IMR-90 (cell line): ENCODE measurements around the gene ZC3H14. TPM values are rescaled to one million over a fixed set of nuclear protein-coding genes. Genes with fewer than 3 reads are reported as not detected.

ENCODE experiments used
- ATAC-seq: fragments of 200-7000 bp; cut with Tn5 transposase; 2 replicates; pipeline ENCODE4 v1.9.1; 2020; ENCODE audit warnings: low read depth, mild to moderate bottlenecking, moderate library complexity
- BruUV-seq: library from RNA; stranded (reverse); fragments of 400-500 nt; replicated peaks from 2 replicates; lab custom pipeline; 2021; lab: Mats Ljungman, UMichigan
- CTCF ChIA-PET: fragments of 300-600 bp; formaldehyde crosslinking; extraction: SDS; loops from one replicate; lab custom pipeline; 2021; ENCODE audit warnings: antibody characterized with exemption; lab: Yijun Ruan, JAX
- POLR2A ChIA-PET: fragments of 300-600 bp; sonication (Branson Sonifier 250); formaldehyde crosslinking; loops from one replicate; lab custom pipeline; 2022; ENCODE audit warnings: antibody characterized with exemption; ENCODE audit not compliant: unreplicated experiment; lab: Charles Lee
- DNase-seq: peaks from one replicate; pipeline ENCODE4 v3.0.0; 2013
- H2AFZ ChIP-seq: replicated peaks from 2 replicates; pipeline ENCODE3; 2013; ENCODE audit warnings: low read length, mild to moderate bottlenecking; ENCODE audit not compliant: poor library complexity
- H2AK5ac ChIP-seq: 2 replicates; pipeline ENCODE4 v1.6.1; 2013; ENCODE audit warnings: low read depth, low read length, inconsistent platforms
- H2AK9ac ChIP-seq: replicated peaks from 2 replicates; pipeline ENCODE3; 2013; ENCODE audit warnings: mild to moderate bottlenecking, low read depth, low read length, moderate library complexity; ENCODE audit not compliant: poor library complexity
- H2BK120ac ChIP-seq: 2 replicates; pipeline ENCODE4 v1.6.1; 2013; ENCODE audit warnings: low read depth, low read length, inconsistent platforms
- H2BK15ac ChIP-seq: 3 replicates; pipeline ENCODE4 v1.6.1; 2013; ENCODE audit warnings: low read depth, low read length, inconsistent platforms
- H2BK20ac ChIP-seq: 2 replicates; pipeline ENCODE4 v1.6.1; 2013; ENCODE audit warnings: low read depth, mild to moderate bottlenecking, inconsistent platforms, low read length, moderate library complexity
- H2BK5ac ChIP-seq: 2 replicates; pipeline ENCODE4 v1.6.1; 2013; ENCODE audit warnings: mild to moderate bottlenecking, low read depth, low read length, inconsistent platforms; ENCODE audit not compliant: poor library complexity, severe bottlenecking
- H3K14ac ChIP-seq: replicated peaks from 2 replicates; pipeline ENCODE4 v1.6.1; 2013; ENCODE audit warnings: low read depth, low read length, inconsistent platforms
- H3K18ac ChIP-seq: 2 replicates; pipeline ENCODE4 v1.6.1; 2013; ENCODE audit warnings: low read depth, low read length, control low read depth
- H3K23ac ChIP-seq: 2 replicates; pipeline ENCODE4 v1.6.1; 2013; ENCODE audit warnings: low read depth, low read length, inconsistent platforms
- H3K27ac ChIP-seq: 2 replicates; pipeline ENCODE4 v1.5.1; 2013; ENCODE audit warnings: mild to moderate bottlenecking, control low read depth, low read length; ENCODE audit not compliant: insufficient read depth
- H3K27me3 ChIP-seq: 2 replicates; pipeline ENCODE4 v1.6.1; 2013; ENCODE audit warnings: low read length; ENCODE audit not compliant: control insufficient read depth, insufficient read depth
- H3K36me3 ChIP-seq: 2 replicates; pipeline ENCODE4 v1.6.1; 2013; ENCODE audit warnings: low read length, mixed read lengths; ENCODE audit not compliant: control insufficient read depth, insufficient read depth
- H3K4ac ChIP-seq: 2 replicates; pipeline ENCODE4 v1.6.1; 2013; ENCODE audit warnings: low read depth, low read length, inconsistent platforms
- H3K4me1 ChIP-seq: 2 replicates; pipeline ENCODE4 v1.6.1; 2013; ENCODE audit warnings: low read length, mixed read lengths; ENCODE audit not compliant: control insufficient read depth, insufficient read depth
- H3K4me2 ChIP-seq: 2 replicates; pipeline ENCODE4 v1.6.1; 2013; ENCODE audit warnings: low read depth, mild to moderate bottlenecking, control low read depth, low read length, moderate library complexity
- H3K4me3 ChIP-seq: 2 replicates; pipeline ENCODE4 v1.5.1; 2013; ENCODE audit warnings: low read depth, mild to moderate bottlenecking, control low read depth, low read length, moderate library complexity; ENCODE audit not compliant: insufficient read depth
- H3K56ac ChIP-seq: 2 replicates; pipeline ENCODE4 v1.6.1; 2013; ENCODE audit warnings: low read length, inconsistent platforms; ENCODE audit not compliant: insufficient read depth; ENCODE audit errors: extremely low read depth
- H3K79me1 ChIP-seq, 2 experiments: 2 replicates each; pipeline ENCODE4 v1.6.1; 2013; ENCODE audit warnings: low read length in 2 of 2, inconsistent platforms in 1 of 2, low read depth in 1 of 2
- H3K9ac ChIP-seq: 2 replicates; pipeline ENCODE4 v1.6.1; 2013; ENCODE audit warnings: low read depth, low read length, control low read depth
- H3K9me1 ChIP-seq: 2 replicates; pipeline ENCODE4 v1.6.1; 2013; ENCODE audit warnings: low read length, inconsistent platforms; ENCODE audit not compliant: insufficient read depth
- H3K9me3 ChIP-seq: 2 replicates; pipeline ENCODE4 v1.6.1; 2013; ENCODE audit warnings: low read length; ENCODE audit not compliant: control insufficient read depth, insufficient read depth
- H4K20me1 ChIP-seq: 2 replicates; pipeline ENCODE4 v1.6.1; 2013; ENCODE audit warnings: low read length, inconsistent platforms; ENCODE audit not compliant: insufficient read depth
- H4K5ac ChIP-seq: 2 replicates; pipeline ENCODE4 v1.6.1; 2013; ENCODE audit warnings: mild to moderate bottlenecking, low read depth, low read length, control low read depth
- H4K8ac ChIP-seq, 2 experiments: 2 replicates each; pipeline ENCODE4 v1.6.1; 2013; ENCODE audit warnings: low read depth in 2 of 2, low read length in 2 of 2, control low read depth in 1 of 2, inconsistent platforms in 1 of 2
- H4K91ac ChIP-seq: 2 replicates; pipeline ENCODE4 v1.6.1; 2013; ENCODE audit warnings: low read depth, low read length, inconsistent platforms; ENCODE audit not compliant: insufficient read depth
- CEBPB ChIP-seq: IDR thresholded peaks from 2 replicates; pipeline ENCODE4 v1.6.1; 2012; ENCODE audit warnings: low read depth, low read length, improper control_type of control experiment
- FOS ChIP-seq: fragments of 150-350 bp; IDR thresholded peaks from 2 replicates; pipeline ENCODE4 v1.6.1; 2016; ENCODE audit warnings: low read depth, low read length
- WGBS, 2 experiments: methylation state at CpG; one replicate each; pipeline versions ENCODE4 v1.1.5 to v1.1.7; 2013; ENCODE audit warnings: missing lambda C conversion rate in 2 of 2; ENCODE audit not compliant: insufficient read length in 1 of 2; ENCODE audit errors: extremely low coverage in 2 of 2; 5-methylcytosine and 5-hydroxymethylcytosine counted together
- dilution Hi-C: fragments of 300-500 bp; cut with HindIII; formaldehyde crosslinking; loops from one replicate; pipeline ENCODE4 v1.14.3; 2018; ENCODE audit warnings: low sequenced_read_pairs; ENCODE audit not compliant: unreplicated experiment
- in situ Hi-C: fragments of 300-500 bp; cut with MboI; formaldehyde crosslinking; loops from 3 replicates; pipeline ENCODE4 v1.14.3; 2019; ENCODE audit warnings: low sequenced_read_pairs, inconsistent platforms, mixed read lengths
- intact Hi-C: fragments of 100-400 bp; cut with micrococcal nuclease; formaldehyde crosslinking; loops from 2 replicates; pipeline ENCODE4 v1.10.0; 2022
- polyA plus RNA-seq, 3 experiments: library from polyadenylated mRNA; depleted of rRNA; stranded (reverse); fragments of >200 nt; gene quantifications; 2 replicates each; pipeline ENCODE4 v1.2.3, GENCODE V29; 2012; ENCODE audit warnings: low replicate concordance in 1 of 3
- total RNA-seq: library from RNA; depleted of rRNA; stranded (reverse); fragments of >200 nt; gene quantifications from 2 replicates; pipeline ENCODE4 v1.2.3, GENCODE V29; 2012

ZC3H14 gene
- total and polyA plus RNA-seq, 2 of the 4 experiments (the other 2 are of a cell fraction): 72.5 to 111 TPM

- Histone ChIP-seq H3K18ac (no peak overlapping the region), H3K4me2 (no peak overlapping the region), H3K4ac (no peak overlapping the region), H2AK5ac (no peak overlapping the region), H4K91ac (no peak overlapping the region), H3K9ac (no peak overlapping the region), H4K20me1 (peaks cover 8% of the 10 kb centered on the region; the same call in 1 of the 2 replicates), H3K56ac (no peak overlapping the region), H3K23ac (no peak overlapping the region), H2AFZ (no peak overlapping the region), H2BK5ac (no peak overlapping the region), H3K9me3 (no peaks in the 10 kb centered on the region), H2BK15ac (no peak overlapping the region), H3K9me1 (no peaks in the 10 kb centered on the region), H3K27ac (no peak overlapping the region), H3K36me3 (peaks cover 4% of the 10 kb centered on the region; the same call in 1 of the 2 replicates), H2BK120ac (no peak overlapping the region), H3K27me3 (no peaks in the 10 kb centered on the region), H3K14ac (no peak overlapping the region; the same call in 1 of the 2 replicates), H4K8ac (no peak overlapping the region), H3K4me1 (peaks cover 2% of the 10 kb centered on the region; the same call in 1 of the 2 replicates), H3K4me3 (no peak overlapping the region), H3K79me1 (peaks cover 26 to 52% of the 10 kb centered on the region in 2 experiments), H2AK9ac (no peak overlapping the region), H2BK20ac (no peak overlapping the region), H4K5ac (no peak overlapping the region)
- peak; percentile 27 for DNase-seq
- in situ Hi-C loops: no loop called here
- WGBS, 2 experiments: no CpG with 5 or more reads among the region's 3 CpGs
- POLR2A ChIA-PET: no interaction called here
- intact Hi-C loops: no loop called here
- TF ChIP-seq CEBPB (peak; percentile 79), FOS (no peak)
- dilution Hi-C loops: no loop called here
- BruUV-seq: no TSS peak
- ATAC-seq: peak; percentile 38; the same call in 1 of the 2 replicates
- CTCF ChIA-PET: no interaction called here
Measured at GRCh38 chr14:88521818-88522217, 41.0 kb upstream of the ZC3H14 start.
